Activated naive CD4-positive, alpha-beta T cell treated with anti-CD3 and anti-CD28 coated beads for 36 hours (primary cell): Measurements from ENCODE around the gene DNAJC30. TPM values are rescaled to one million over a fixed set of nuclear protein-coding genes. Genes with fewer than 3 reads are reported as not detected.
"Not testable (repeated sequence)": the region's sequence is repeated elsewhere in the genome, so short reads cannot be mapped to it uniquely, and the experiment has no call there.

Experiments used
- CTCF ChIA-PET: fragments of 350-600 bp; sonication (Branson Sonifier 250); formaldehyde crosslinking; loops from one replicate; lab custom pipeline; 2021; ENCODE audit warnings: antibody characterized with exemption; lab: Charles Lee
- DNase-seq: peaks from one replicate; pipeline ENCODE4 v3.0.0-alpha.2; 2020
- H3K27ac Mint-ChIP-seq: one replicate; pipeline ENCODE4 v1.8.0; 2021; ENCODE audit warnings: mild to moderate bottlenecking, mixed read lengths
- H3K27me3 Mint-ChIP-seq: one replicate; pipeline ENCODE4 v1.8.0; 2021; ENCODE audit warnings: low read depth, mixed read lengths
- H3K36me3 Mint-ChIP-seq: one replicate; pipeline ENCODE4 v1.8.0; 2021; ENCODE audit warnings: low read depth, mixed read lengths
- H3K4me1 Mint-ChIP-seq: one replicate; pipeline ENCODE4 v1.8.0; 2021; ENCODE audit warnings: low read depth, mixed read lengths
- H3K4me3 Mint-ChIP-seq: one replicate; pipeline ENCODE4 v1.8.0; 2021; ENCODE audit warnings: mild to moderate bottlenecking, moderate library complexity, mixed read lengths
- H3K9me3 Mint-ChIP-seq: one replicate; pipeline ENCODE4 v1.8.0; 2021; ENCODE audit warnings: mixed read lengths
- intact Hi-C: fragments of 100-400 bp; cut with micrococcal nuclease; formaldehyde crosslinking; loops from one replicate; pipeline ENCODE4 v1.15.1; 2023
- total RNA-seq, 2 experiments: library from RNA; stranded (reverse); gene quantifications; one replicate each; pipeline ENCODE4 v1.2.3, GENCODE V29; 2021

Gene DNAJC30
- total RNA-seq: 1 to 10 TPM; 4.2 to 4.4 TPM

DNA sequence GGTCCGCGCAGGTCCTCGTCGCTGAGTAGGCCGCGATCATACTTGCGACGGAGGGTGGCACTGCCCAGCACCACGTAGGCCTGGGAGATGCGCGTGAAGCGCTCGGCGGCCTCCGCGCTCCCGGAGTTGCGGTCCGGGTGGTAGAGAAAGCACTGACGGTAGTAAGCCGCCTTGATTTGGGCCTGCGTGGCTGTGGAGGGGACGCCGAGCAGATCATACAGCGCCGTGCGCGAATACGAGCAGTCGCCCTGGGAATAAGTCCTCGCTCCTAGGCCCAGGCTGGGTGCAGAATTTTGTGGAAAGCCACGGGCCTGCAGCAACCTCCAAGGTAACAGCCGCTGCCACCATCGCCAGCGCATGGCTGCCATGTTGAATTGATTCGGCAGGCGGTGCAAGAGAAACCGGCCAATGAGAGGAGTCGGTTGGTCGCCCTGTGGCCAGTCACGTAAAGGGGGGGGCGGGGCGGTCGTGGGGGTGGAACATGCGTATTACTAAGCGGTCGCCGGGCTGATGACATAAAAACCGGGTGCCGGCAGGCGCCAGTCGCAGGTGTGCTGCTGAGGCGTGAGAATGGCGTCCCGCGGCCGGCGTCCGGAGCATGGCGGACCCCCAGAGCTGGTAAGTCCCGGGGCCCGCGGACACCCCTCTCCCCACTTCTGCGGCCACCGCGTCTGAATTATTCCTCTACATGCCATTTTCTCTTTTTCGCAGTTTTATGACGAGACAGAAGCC lies at the start of gene DNAJC30, which contains the start of gene BUD23:
DNAJC30 (minus strand) TSS at position 398 of the 732 bp plus-strand sequence; CDS start at position 368, 30 bp downstream.
BUD23 (plus strand) TSS at position 542 of the 732 bp plus-strand sequence; CDS start at position 571, 29 bp downstream.
- DNase-seq: peak; percentile 99
- Mint-ChIP-seq H3K36me3 (peaks cover 29% of the 10 kb centered on the region), H3K4me3 (peak within 1 kb of the TSS; percentile 98), H3K27me3 (no peaks in the 10 kb centered on the region), H3K9me3 (peaks cover under 1% of the 10 kb centered on the region), H3K4me1 (peaks cover 46% of the 10 kb centered on the region), H3K27ac (peak within 1 kb of the TSS; percentile 91)
- intact Hi-C loops: loop anchor here (1.0 to 10.0 kb wide), 8 partner anchors 16 to 248 kb away; partner anchors contain the start of genes ABHD11, BAZ1B, FZD9 and STX1A
- CTCF ChIA-PET: no interaction called here

DNA sequence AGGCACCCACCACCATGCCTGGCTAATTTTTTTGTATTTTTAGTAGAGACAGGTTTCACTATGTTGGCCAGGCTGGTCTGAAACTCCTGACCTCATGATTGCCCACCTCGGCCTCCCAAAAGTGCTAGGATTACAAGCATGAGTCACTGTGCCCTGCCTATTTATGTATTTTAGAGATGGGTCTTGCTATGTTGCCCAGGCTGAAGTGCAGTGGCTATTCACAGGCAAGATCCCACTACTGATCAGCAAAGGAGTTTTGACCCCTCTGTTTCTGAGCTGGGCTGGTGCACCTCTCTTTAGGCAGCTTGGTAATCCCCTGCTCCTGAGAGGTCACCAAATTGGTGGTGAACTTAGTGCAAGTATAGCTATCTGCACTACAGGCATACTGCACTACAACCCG lies 49.1 kb upstream of the DNAJC30 start:
- intact Hi-C loops: no loop called here
- H3K9me3 Mint-ChIP-seq: no peaks in the 10 kb centered on the region
- no peak overlapping the region for H3K27ac Mint-ChIP-seq
- no peak for DNase-seq
- H3K27me3 Mint-ChIP-seq: peaks cover 6% of the 10 kb centered on the region
- CTCF ChIA-PET: interaction anchor here (0.7 to 4.9 kb wide), 4 partner anchors 10 to 125 kb away, joined by 3 to 36 read pairs (median 5); no protein-coding TSS in a partner anchor
- peaks cover 6% of the 10 kb centered on the region for H3K4me1 Mint-ChIP-seq
- peaks cover 3% of the 10 kb centered on the region for H3K36me3 Mint-ChIP-seq
- no peak overlapping the region for H3K4me3 Mint-ChIP-seq

DNA sequence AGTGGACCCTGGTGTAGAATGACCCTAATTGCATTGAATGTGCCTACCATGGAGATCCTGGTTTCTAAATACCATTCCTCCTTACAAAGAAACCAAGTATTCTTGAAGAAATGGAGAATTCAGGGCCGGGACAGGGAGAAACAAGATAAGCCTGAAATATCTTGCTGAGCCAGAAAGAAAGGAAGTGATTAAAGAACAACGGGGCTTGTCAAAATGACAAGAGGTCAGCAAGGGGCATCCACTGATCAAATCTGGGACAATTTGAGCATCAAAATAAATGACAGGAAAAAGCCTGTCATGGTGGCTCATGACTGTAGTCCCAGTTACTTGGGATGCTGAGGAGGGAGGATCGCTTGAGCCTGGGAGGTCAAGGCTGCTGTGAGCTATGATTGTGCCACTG lies 47.2 kb upstream of the DNAJC30 start:
- Mint-ChIP-seq H3K27ac (no peak overlapping the region), H3K36me3 (no peaks in the 10 kb centered on the region), H3K9me3 (no peaks in the 10 kb centered on the region), H3K4me3 (no peak overlapping the region), H3K4me1 (peaks cover 3% of the 10 kb centered on the region), H3K27me3 (peaks cover 6% of the 10 kb centered on the region)
- no peak for DNase-seq
- intact Hi-C loops: no loop called here
- CTCF ChIA-PET: interaction anchor here (0.7 kb wide), 2 partner anchors 120 to 304 kb away, joined by 3 to 4 read pairs; no protein-coding TSS in a partner anchor

DNA sequence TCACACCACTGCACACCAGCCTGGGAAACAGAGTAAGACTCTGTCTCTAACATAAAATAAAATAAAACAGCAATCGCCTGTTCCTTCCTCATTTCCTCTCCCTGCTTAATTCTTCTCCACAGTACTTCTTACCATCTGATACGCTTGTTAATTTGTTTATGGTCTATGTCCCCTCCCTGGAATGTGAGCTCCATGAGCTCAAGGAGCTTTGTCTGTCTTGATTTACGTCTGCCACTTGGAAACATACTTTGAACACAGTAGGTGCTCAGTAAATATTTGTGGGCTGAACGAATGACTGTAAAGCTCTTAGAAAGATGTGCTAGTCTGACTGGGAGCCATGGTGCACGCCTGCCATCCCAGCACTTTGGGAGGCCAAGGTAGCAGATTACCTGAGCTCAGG lies 45.3 kb upstream of the DNAJC30 start:
- Mint-ChIP-seq H3K9me3 (no peaks in the 10 kb centered on the region), H3K27ac (no peak overlapping the region), H3K4me3 (no peak overlapping the region), H3K4me1 (no peaks in the 10 kb centered on the region), H3K36me3 (no peaks in the 10 kb centered on the region), H3K27me3 (peaks cover 8% of the 10 kb centered on the region)
- no peak for DNase-seq
- CTCF ChIA-PET: interaction anchor here (1.0 to 2.4 kb wide), 3 partner anchors 60 to 122 kb away, joined by 3 to 20 read pairs (median 5); no protein-coding TSS in a partner anchor
- intact Hi-C loops: no loop called here

DNA sequence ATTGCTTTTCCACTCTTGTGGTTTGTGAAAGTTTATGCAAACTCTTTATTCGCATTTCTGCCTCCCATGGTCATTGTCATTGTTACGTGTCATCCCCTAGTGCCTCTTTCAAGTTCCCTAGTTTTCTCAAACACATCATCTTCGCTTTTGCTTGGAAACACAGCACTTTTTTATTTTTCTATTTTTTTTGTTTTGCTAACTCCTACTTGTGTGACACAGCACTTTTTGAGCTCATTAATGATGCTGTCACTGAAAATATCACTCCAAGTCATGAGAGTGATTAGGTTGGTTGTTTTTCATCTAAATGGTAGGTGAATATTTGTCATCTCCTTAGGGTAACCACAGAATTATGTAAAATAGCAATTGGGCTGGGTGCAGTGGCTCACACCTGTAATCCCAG lies 44.7 kb upstream of the DNAJC30 start:
- intact Hi-C loops: no loop called here
- peaks cover 8% of the 10 kb centered on the region for H3K27me3 Mint-ChIP-seq
- CTCF ChIA-PET: interaction anchor here (0.5 to 2.4 kb wide), 3 partner anchors 60 to 127 kb away, joined by 3 to 20 read pairs (median 5); no protein-coding TSS in a partner anchor
- no peak for DNase-seq
- H3K4me1 Mint-ChIP-seq: no peaks in the 10 kb centered on the region
- H3K9me3 Mint-ChIP-seq: no peaks in the 10 kb centered on the region
- no peak overlapping the region for H3K27ac Mint-ChIP-seq
- H3K36me3 Mint-ChIP-seq: no peaks in the 10 kb centered on the region
- H3K4me3 Mint-ChIP-seq: no peak overlapping the region

DNA sequence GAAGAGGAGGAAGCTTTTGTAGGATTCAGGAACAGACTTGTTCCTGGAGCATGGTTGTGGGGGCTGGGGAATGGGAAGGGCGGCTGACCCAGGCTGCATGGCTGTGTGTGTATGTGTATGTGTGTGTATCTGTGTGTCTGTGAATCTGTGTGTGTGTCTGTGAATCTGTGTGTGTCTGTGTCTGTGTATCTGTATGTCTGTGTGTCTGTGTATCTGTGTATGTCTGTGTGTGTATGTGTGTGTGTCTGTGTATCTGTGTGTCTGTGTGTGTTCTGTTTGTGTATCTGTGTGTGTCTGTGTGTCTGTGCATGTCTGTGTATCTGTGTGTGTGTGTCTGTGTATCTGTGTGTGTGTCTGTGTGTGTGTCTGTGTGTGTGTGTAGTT lies 42.8 kb upstream of the DNAJC30 start:
- DNase-seq: no peak
- CTCF ChIA-PET: interaction anchor here (0.6 to 4.9 kb wide), 9 partner anchors 25 to 140 kb away, joined by 3 to 51 read pairs (median 4); no protein-coding TSS in a partner anchor
- H3K4me3 Mint-ChIP-seq: no peak overlapping the region
- peaks cover 8% of the 10 kb centered on the region for H3K27me3 Mint-ChIP-seq
- no peaks in the 10 kb centered on the region for H3K4me1 Mint-ChIP-seq
- no peaks in the 10 kb centered on the region for H3K9me3 Mint-ChIP-seq
- no peaks in the 10 kb centered on the region for H3K36me3 Mint-ChIP-seq
- intact Hi-C loops: no loop called here
- no peak overlapping the region for H3K27ac Mint-ChIP-seq

DNA sequence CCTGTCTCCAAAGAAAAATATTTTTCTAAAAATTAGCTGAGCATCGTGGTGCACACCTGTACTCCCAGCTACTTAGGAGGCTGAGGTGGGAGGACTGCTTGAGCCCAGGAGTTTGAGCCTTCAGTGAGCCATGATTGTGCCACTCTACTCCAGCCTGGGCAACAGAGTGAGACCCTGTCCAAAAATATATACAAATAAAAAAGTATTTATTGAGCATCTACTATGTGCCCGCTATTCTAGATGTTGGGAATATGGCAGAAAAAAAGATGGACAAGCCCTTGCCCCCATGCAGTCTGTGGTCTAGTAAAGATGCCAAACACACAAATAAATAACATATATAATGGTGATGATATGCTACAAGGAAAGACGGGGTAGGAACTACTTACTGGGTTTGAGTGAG lies 40.6 kb upstream of the DNAJC30 start:
- Mint-ChIP-seq H3K9me3 (no peaks in the 10 kb centered on the region), H3K36me3 (no peaks in the 10 kb centered on the region), H3K4me1 (no peaks in the 10 kb centered on the region), H3K4me3 (no peak overlapping the region), H3K27ac (no peak overlapping the region), H3K27me3 (peaks cover 10% of the 10 kb centered on the region)
- DNase-seq: no peak
- CTCF ChIA-PET: interaction anchor here (0.6 to 4.9 kb wide), 11 partner anchors 14 to 788 kb away, joined by 3 to 51 read pairs (median 3); partner anchors contain the start of gene MLXIPL
- intact Hi-C loops: no loop called here

DNA sequence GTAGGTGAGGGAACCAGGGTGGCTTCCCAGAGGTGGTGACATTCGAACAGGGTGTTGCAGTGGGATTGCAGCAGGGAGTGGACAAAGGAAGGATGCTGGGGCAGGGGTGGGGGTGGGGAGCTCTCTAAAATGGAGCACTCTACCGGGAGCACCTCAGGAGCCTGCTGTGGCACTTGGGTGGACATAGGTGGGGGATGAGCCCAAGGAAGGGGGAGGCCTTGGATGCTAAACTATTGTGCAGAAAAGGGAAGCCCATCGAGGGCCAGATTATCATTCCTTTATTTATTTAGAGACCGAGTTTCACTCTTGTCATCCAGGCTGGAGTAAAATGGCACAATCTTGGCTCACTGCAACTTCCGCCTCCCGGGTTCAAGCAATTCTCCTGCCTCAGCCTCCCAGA lies 39.5 kb upstream of the DNAJC30 start:
- no peak overlapping the region for H3K27ac Mint-ChIP-seq
- no peak for DNase-seq
- H3K4me3 Mint-ChIP-seq: no peak overlapping the region
- no peaks in the 10 kb centered on the region for H3K36me3 Mint-ChIP-seq
- peaks cover 8% of the 10 kb centered on the region for H3K4me1 Mint-ChIP-seq
- CTCF ChIA-PET: interaction anchor here (1.1 to 4.9 kb wide), 4 partner anchors 10 to 115 kb away, joined by 3 to 51 read pairs (median 4); partner anchors contain the start of genes MLXIPL and VPS37D
- intact Hi-C loops: no loop called here
- no peaks in the 10 kb centered on the region for H3K9me3 Mint-ChIP-seq
- H3K27me3 Mint-ChIP-seq: peaks cover 4% of the 10 kb centered on the region

DNA sequence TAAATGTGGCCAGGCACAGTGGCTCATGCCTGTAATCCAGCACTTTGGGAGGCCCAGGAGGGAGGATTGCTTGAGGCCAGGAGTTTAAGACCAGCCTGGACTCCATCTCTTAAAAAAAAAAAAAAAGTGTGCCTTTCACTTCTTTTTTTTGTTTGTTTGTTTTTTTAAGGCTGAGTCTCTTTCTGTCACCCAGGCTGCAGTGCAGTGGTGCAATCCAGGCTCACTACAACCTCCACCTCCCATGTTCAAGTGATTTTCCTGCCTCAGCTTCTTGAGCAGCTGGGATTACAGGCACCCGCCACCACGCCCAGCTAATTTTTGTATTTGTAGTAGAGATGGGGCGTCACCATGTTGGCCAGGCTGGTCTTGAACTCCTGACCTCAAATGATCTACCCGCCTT lies 38.9 kb upstream of the DNAJC30 start:
- H3K36me3 Mint-ChIP-seq, DNase-seq, H3K27me3 Mint-ChIP-seq, H3K9me3 Mint-ChIP-seq, H3K27ac Mint-ChIP-seq, H3K4me3 Mint-ChIP-seq, intact Hi-C loops: not testable (repeated sequence)
- CTCF ChIA-PET: interaction anchor here (1.0 to 1.3 kb wide), 4 partner anchors 10 to 93 kb away, joined by 3 to 6 read pairs (median 3); partner anchors contain the start of gene VPS37D
- peaks cover 14% of the 10 kb centered on the region for H3K4me1 Mint-ChIP-seq

DNA sequence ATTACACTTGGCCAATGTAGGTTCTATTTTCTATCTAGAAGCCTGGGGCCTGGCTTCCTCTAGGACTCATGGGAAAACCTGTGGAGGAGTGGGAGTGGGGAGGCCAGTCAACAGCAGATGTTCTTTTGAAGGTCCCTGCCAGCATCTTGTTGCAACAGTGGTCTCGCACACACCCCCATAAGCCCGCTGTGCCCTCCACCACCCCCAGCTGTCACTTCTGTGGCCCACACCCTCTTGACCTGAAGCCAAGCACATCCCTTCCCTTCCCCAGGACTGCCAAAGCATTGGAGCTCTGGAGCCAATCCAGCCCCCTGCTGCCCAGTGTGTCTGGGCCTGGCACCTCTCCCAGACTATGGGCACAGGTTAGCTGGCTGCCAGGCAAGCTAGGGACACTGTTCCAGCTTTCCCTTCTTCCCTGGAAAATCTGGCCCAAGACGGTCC lies 38.1 kb upstream of the DNAJC30 start:
- H3K4me3 Mint-ChIP-seq: peak overlapping the region; percentile 39
- peaks cover 20% of the 10 kb centered on the region for H3K4me1 Mint-ChIP-seq
- intact Hi-C loops: no loop called here
- no peak overlapping the region for H3K27ac Mint-ChIP-seq
- peaks cover 4% of the 10 kb centered on the region for H3K27me3 Mint-ChIP-seq
- H3K36me3 Mint-ChIP-seq: no peaks in the 10 kb centered on the region
- CTCF ChIA-PET: interaction anchor here (1.0 to 1.3 kb wide), 3 partner anchors 11 to 92 kb away, joined by 3 to 6 read pairs (median 3); no protein-coding TSS in a partner anchor
- no peaks in the 10 kb centered on the region for H3K9me3 Mint-ChIP-seq
- no peak for DNase-seq

DNA sequence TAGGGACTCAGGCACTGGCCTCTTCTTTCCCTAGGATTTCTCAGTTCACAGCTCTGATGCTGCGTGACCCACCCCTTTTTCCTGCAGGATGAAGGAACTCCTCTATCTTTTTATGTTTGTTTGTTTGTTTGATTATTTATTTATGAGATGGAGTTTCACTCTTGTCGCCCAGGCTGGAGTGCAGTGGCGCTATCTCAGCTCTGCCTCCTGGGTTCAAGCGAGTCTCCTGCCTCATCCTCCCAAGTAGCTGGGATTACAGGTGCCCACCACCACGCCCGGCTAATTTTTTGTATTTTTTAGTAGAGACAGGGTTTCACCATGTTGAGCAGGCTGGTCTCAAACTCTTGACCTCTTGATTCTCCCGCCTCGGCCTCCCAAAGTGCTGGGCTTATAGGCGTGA lies 37.2 kb upstream of the DNAJC30 start:
- H3K4me1 Mint-ChIP-seq: peaks cover 30% of the 10 kb centered on the region
- CTCF ChIA-PET: interaction anchor here (0.8 kb wide), 1 partner anchor 114 kb away, joined by 5 read pairs; no protein-coding TSS in a partner anchor
- H3K27me3 Mint-ChIP-seq, H3K36me3 Mint-ChIP-seq, DNase-seq, intact Hi-C loops, H3K9me3 Mint-ChIP-seq, H3K27ac Mint-ChIP-seq: not testable (repeated sequence)
- peak overlapping the region; percentile 71 for H3K4me3 Mint-ChIP-seq

DNA sequence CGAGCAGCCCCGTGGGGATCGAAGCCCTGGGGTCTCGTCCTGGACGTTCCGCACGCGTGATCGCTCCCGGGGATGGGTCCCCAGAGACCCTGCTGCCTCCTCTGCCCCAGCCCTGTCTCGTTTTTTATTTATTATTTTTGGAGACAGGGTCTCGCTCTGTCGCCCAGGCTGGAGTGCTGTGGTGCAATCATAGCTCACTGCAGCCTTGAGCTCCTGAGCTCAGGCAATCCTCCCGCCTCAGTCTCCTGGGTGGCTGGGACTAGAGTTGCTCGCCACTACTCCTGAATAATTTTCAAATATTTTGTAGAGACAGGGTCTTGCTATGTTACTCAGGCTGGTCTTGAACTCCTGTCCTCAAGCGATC lies 36.5 kb upstream of the DNAJC30 start:
- Mint-ChIP-seq H3K27me3 (peaks cover 3% of the 10 kb centered on the region), H3K36me3 (no peaks in the 10 kb centered on the region), H3K27ac (no peak overlapping the region), H3K9me3 (no peaks in the 10 kb centered on the region), H3K4me3 (peak overlapping the region; percentile 71), H3K4me1 (peaks cover 33% of the 10 kb centered on the region)
- intact Hi-C loops: loop anchor here (1.0 to 10.0 kb wide), 7 partner anchors 19 to 935 kb away; partner anchors contain the start of genes ABHD11, BAZ1B, BUD23 and DNAJC30
- CTCF ChIA-PET: interaction anchor here (0.8 kb wide), 1 partner anchor 113 kb away, joined by 5 read pairs; no protein-coding TSS in a partner anchor
- DNase-seq: no peak
